Aorta (tissue), 5 donors: ENCODE results near the gene NANOS1. TPM values are rescaled to one million over a fixed set of nuclear protein-coding genes. Genes with fewer than 3 reads are reported as not detected.

Source experiments
- ATAC-seq: fragments of 200-7000 bp; cut with Tn5 transposase; one replicate; pipeline ENCODE4 v1.9.1; 2022; ENCODE audit warnings: moderate library complexity; ENCODE audit not compliant: low FRiP score
- DNase-seq, 2 donors: peaks; one replicate each; pipeline ENCODE4 v3.0.0-alpha.2; 2020
- H3K27ac ChIP-seq, 2 donors: one replicate each; pipeline ENCODE4 v1.5.1; 2013; ENCODE audit warnings: low read length in 2 of 2, mild to moderate bottlenecking in 2 of 2, moderate library complexity in 2 of 2, control low read depth in 1 of 2, inconsistent platforms in 1 of 2, low read depth in 1 of 2
- H3K27me3 ChIP-seq, 2 donors: one replicate each; pipeline ENCODE4 v1.6.1; 2013; ENCODE audit warnings: control low read depth in 1 of 2, low read length in 1 of 2, mild to moderate bottlenecking in 1 of 2, moderate library complexity in 1 of 2; ENCODE audit not compliant: insufficient read depth in 2 of 2, control insufficient read depth in 1 of 2
- H3K36me3 ChIP-seq, 2 donors: one replicate each; pipeline ENCODE4 v1.6.1; 2013; ENCODE audit warnings: control low read depth in 1 of 2, low read length in 1 of 2, mild to moderate bottlenecking in 1 of 2; ENCODE audit not compliant: insufficient read depth in 2 of 2, control insufficient read depth in 1 of 2
- H3K4me1 ChIP-seq, 2 donors: one replicate each; pipeline ENCODE4 v1.6.1; 2013; ENCODE audit warnings: low read length in 2 of 2, control low read depth in 1 of 2, mild to moderate bottlenecking in 1 of 2, moderate library complexity in 1 of 2; ENCODE audit not compliant: insufficient read depth in 2 of 2, control insufficient read depth in 1 of 2
- H3K4me3 ChIP-seq, 2 donors: one replicate each; pipeline ENCODE4 v1.5.1; 2013; ENCODE audit warnings: low read length in 2 of 2, control low read depth in 1 of 2, mild to moderate bottlenecking in 1 of 2
- H3K9me3 ChIP-seq: one replicate; pipeline ENCODE4 v1.6.1; 2013; ENCODE audit warnings: mild to moderate bottlenecking, low read length; ENCODE audit not compliant: control insufficient read depth
- WGBS, 2 donors: extraction: QIAGEN DNeasy Blood & Tissue Kit; methylation state at CpG; one replicate each; pipeline ENCODE4 v1.1.7; 2013; 5-methylcytosine and 5-hydroxymethylcytosine counted together
- intact Hi-C, 2 donors: fragments of 100-400 bp; cut with DNase I; formaldehyde crosslinking; loops; one replicate each; pipeline versions ENCODE4 v1.14.2 to v1.15.0; 2022
- polyA plus RNA-seq, 2 donors: library from polyadenylated mRNA; stranded (reverse); fragments of 200-250 nt; gene quantifications; one replicate each; pipeline ENCODE4 v1.2.3, GENCODE V29; 2013
- total RNA-seq, 2 donors: library from RNA; stranded (reverse); fragmentation: NEBNext Ultra II Directional; extraction: Animal tissue kit (Norgen Biotek cat#: 25700); gene quantifications; one replicate each; pipeline ENCODE4 v1.2.1, GENCODE V29; 2021
- donor health status: healthy with polysubstance abuse.
- donor health status: Bipolar disorder and iron deficiency.
- donor health status: DM: no; HTN: no; CAD: no.
- donor health status: DM: no; HTN: no; CAD: no.
- donor health status: DM: yes; HTN: yes; CAD: no.

NANOS1 gene
- total and polyA plus RNA-seq, 4 donors, result 1.0 to 1.9 (median 1.3) TPM

GRCh38 chr10:119005362-119006043, 24.0 kb upstream of the NANOS1 start:
- 90 to 93% methylated on average over 9 of the region's 9 CpGs for WGBS, 2 donors
- DNase-seq (no peak), ATAC-seq (no peak)
- H3K27ac ChIP-seq, result no peak overlapping the region
- intact Hi-C loops, result no loop called here
- H3K4me1 ChIP-seq, result no peaks in the 10 kb centered on the region
- H3K36me3 ChIP-seq, result no peaks in the 10 kb centered on the region
- H3K9me3 ChIP-seq, result no peaks in the 10 kb centered on the region
- H3K4me3 ChIP-seq, result no peak overlapping the region
- H3K27me3 ChIP-seq, result no peaks in the 10 kb centered on the region

DNA sequence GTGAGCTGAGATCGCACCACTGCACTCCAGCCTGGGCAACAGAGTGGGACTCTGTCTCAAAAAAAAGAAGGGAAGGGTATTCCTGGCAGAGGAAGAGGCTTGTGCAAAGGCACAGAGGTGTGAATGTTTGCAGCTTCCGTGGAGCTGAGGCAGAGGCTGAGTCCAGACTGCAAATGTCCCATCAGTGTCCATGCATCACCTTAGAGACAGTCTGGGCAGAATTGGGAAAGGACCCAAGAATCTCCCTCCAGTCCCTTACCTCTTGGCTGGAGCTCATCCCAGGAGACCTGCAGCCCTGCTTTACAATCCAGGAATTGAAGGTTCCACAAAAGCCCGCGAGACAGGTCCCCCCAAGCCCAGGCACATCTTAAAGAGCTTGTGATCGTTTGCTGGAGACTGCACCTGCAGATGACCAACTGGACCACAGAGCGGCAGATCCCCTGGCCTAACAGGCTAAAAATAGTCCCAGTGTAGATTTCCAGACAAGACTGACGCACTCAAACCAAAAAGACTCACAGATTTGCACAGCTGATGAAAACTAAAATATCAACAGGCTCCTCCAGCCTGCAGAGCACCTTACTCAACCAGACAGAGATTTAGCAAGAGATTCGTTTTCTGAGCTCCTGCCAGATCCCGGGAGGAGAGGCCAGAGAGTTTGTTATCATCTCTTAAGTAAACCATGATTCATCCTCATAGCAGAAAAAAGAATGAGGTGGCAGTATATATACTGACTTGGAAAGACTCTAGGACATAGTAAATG, 22.9 kb upstream of the NANOS1 start:
- Histone ChIP-seq H3K4me3 (no peak overlapping the region), H3K27me3 (no peaks in the 10 kb centered on the region), H3K9me3 (no peaks in the 10 kb centered on the region), H3K36me3 (no peaks in the 10 kb centered on the region), H3K4me1 (no peaks in the 10 kb centered on the region), H3K27ac (peak overlapping the region in 1 of 2 donors; percentile 33)
- ATAC-seq, result peak; percentile 52
- intact Hi-C loops, result no loop called here
- WGBS, 2 donors, result 15 to 16% methylated on average over 9 of the region's 9 CpGs
- DNase-seq, result peak in 1 of 2 donors; percentile 78

GRCh38 chr10:119007211-119007574, 22.3 kb upstream of the NANOS1 start:
- WGBS, 2 donors, result 22 to 29% methylated on average over 4 of the region's 4 CpGs
- no peak overlapping the region for H3K4me3 ChIP-seq
- ATAC-seq (no peak), DNase-seq (no peak)
- intact Hi-C loops, result no loop called here
- no peak overlapping the region for H3K27ac ChIP-seq
- no peaks in the 10 kb centered on the region for H3K27me3 ChIP-seq
- H3K36me3 ChIP-seq, result no peaks in the 10 kb centered on the region
- no peaks in the 10 kb centered on the region for H3K9me3 ChIP-seq
- no peaks in the 10 kb centered on the region for H3K4me1 ChIP-seq

DNA sequence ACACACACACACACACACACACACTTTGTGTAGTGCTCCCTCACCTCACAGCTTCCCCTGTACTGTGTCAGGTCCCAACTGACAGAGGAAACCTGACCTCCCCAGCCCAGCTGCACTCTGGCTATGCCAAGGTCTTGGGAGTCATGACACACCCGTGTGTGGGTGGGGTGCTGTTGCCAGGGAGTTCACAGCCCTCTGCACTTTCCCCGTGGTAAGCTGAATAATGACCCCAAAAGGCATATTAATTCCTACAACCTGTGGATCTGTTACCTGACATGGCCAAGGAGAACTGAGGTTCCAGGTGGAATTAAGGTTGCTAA, 8.9 kb upstream of the NANOS1 start:
- no peak overlapping the region for H3K27ac ChIP-seq
- ATAC-seq (no peak), DNase-seq (no peak)
- H3K9me3 ChIP-seq, result no peaks in the 10 kb centered on the region
- no peak overlapping the region for H3K4me3 ChIP-seq
- no peaks in the 10 kb centered on the region for H3K36me3 ChIP-seq
- peaks cover 0 to 1% of the 10 kb centered on the region in 2 donors for H3K4me1 ChIP-seq
- 18 to 34% methylated on average over 2 of the region's 2 CpGs for WGBS, 2 donors
- H3K27me3 ChIP-seq, result no peaks in the 10 kb centered on the region
- intact Hi-C loops, result loop anchor here (10.0 kb wide), 2 partner anchors 146 to 266 kb away; partner anchors contain the start of gene CACUL1 (in 1 of the 2)

GRCh38 chr10:119022846-119023552, 6.5 kb upstream of the NANOS1 start:
- intact Hi-C loops, result loop anchor here (10.0 kb wide), 2 partner anchors 148 to 268 kb away; partner anchors contain the start of gene CACUL1 (in 1 of the 2)
- no peaks in the 10 kb centered on the region for H3K9me3 ChIP-seq
- H3K27me3 ChIP-seq, result no peaks in the 10 kb centered on the region
- H3K4me3 ChIP-seq, result no peak overlapping the region
- peak overlapping the region in 1 of 2 donors; percentile 19 for H3K27ac ChIP-seq
- H3K36me3 ChIP-seq, result no peaks in the 10 kb centered on the region
- no peak for DNase-seq
- WGBS, 2 donors, result 41 to 52% methylated on average over 8 of the region's 8 CpGs
- peaks cover 0 to 2% of the 10 kb centered on the region in 2 donors for H3K4me1 ChIP-seq
- ATAC-seq, result no peak

DNA sequence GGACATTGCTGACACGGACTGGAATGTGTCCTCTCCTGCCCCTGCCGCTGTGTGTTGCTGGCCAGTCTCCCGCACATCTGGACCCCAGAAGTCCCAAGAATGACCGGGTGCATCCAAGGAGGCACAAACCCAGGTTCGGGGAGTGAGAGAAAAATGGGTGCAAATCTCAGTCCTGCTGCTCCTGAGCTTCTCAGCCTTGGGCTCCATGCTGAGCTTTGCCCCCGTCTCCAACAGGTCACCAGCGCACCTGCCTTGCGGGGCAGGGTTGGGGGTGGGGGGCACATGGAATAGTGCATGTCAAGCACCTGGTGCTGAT, 6.0 kb upstream of the NANOS1 start:
- H3K9me3 ChIP-seq, result no peaks in the 10 kb centered on the region
- ATAC-seq (no peak), DNase-seq (no peak)
- WGBS, 2 donors, result 46 to 56% methylated on average over 8 of the region's 8 CpGs
- H3K27ac ChIP-seq, result peak overlapping the region in 1 of 2 donors; percentile 9
- H3K4me3 ChIP-seq, result no peak overlapping the region
- intact Hi-C loops, result loop anchor here (10.0 kb wide), 2 partner anchors 149 to 269 kb away; partner anchors contain the start of gene CACUL1 (in 1 of the 2)
- no peaks in the 10 kb centered on the region for H3K27me3 ChIP-seq
- H3K4me1 ChIP-seq, result peaks cover 0 to 2% of the 10 kb centered on the region in 2 donors
- no peaks in the 10 kb centered on the region for H3K36me3 ChIP-seq

GRCh38 chr10:119024882-119025281, 4.6 kb upstream of the NANOS1 start:
- intact Hi-C loops, result loop anchor here (5.0 to 10.0 kb wide), 3 partner anchors 68 to 270 kb away; partner anchors contain the start of gene CACUL1 (in 1 of the 2)

DNA sequence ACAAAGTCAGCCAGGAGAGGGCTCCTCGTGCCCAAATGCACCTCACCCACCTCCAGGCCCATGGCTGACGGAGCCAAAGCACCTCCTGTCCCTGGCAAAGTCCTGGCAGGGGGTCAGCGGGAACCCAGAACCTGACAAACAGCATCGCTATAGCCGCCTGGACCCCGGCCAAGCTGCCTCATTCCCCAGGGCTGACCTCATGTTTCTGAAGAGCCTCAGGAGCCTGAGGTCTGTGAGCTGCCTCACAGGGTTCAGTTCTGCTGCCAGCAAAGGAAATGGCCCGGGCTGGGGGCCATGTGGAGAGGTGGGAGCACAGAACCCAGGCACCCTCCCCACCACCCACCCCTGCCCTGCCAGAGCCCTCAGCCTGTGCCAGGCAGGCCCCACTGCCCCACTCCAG, 4.2 kb upstream of the NANOS1 start:
- Histone ChIP-seq H3K27ac (peak overlapping the region; percentile 77 to 91), H3K9me3 (no peaks in the 10 kb centered on the region), H3K4me1 (peaks cover 0 to 2% of the 10 kb centered on the region in 2 donors), H3K27me3 (no peaks in the 10 kb centered on the region), H3K36me3 (no peaks in the 10 kb centered on the region), H3K4me3 (no peak overlapping the region)
- 3 to 6% methylated on average over 7 of the region's 7 CpGs for WGBS, 2 donors
- ATAC-seq (peak; percentile 42), DNase-seq (peak; percentile 91 to 96)
- intact Hi-C loops, result loop anchor here (5.0 to 10.0 kb wide), 3 partner anchors 68 to 271 kb away; partner anchors contain the start of gene CACUL1 (in 1 of the 2)

More at GRCh38 chr10:119024882-119025281, 4.6 kb upstream of the NANOS1 start:
- no peak for ATAC-seq
- no peak for DNase-seq
- Histone ChIP-seq H3K4me1 (peaks cover 0 to 2% of the 10 kb centered on the region in 2 donors), H3K9me3 (no peaks in the 10 kb centered on the region), H3K4me3 (no peak overlapping the region), H3K27ac (peak overlapping the region; percentile 38 to 62), H3K36me3 (no peaks in the 10 kb centered on the region), H3K27me3 (no peaks in the 10 kb centered on the region)
- 34 to 40% methylated on average over 6 of the region's 6 CpGs for WGBS, 2 donors
